ENCODE results near the gene RAD51B. TPM values are rescaled to one million over a fixed set of nuclear protein-coding genes. Genes with fewer than 3 reads are reported as not detected.
A peak's percentile ranks its signal among the peaks of the same experiment; 100 is the strongest.
"Not testable (repeated sequence)": the region's sequence is repeated elsewhere in the genome, so short reads cannot be mapped to it uniquely, and the experiment has no call there.

The RAD51B gene
- polyA plus RNA-seq, 3 donors = 3.6 to 11.6 (median 9.4) TPM

DNA sequence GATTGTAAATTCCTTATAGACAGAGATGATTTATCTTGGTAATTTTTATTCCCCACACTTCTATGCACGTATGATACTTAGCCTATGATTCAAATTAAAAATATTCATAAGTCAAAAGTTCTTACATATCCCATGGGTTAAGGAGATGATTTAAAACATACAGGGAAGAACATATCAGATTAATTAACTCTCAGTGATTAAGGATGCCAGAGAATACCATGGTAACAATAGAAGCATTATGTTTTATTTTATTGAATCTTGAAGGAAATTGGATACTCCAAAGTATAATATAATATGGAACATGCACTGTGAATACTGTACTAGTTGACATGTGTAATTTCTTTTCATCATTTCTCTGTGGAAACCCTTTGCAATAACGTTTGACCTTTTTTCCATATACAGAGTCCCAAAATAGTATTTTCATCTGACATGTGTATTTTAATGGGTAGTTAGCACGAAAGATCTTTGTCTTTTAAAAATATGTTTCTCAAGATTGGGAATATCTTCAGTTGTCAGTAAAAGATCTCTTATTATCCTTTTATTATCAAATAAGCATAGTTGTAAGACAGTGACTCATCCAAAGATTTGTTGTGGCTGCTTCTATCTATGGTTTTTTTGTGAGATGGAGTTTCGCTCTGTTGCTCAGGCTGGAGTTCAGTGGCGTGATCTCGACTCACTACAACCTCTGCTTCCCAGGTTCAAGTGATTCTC lies 166.7 kb downstream of the RAD51B start:
- Histone ChIP-seq H3K9ac (ENCODE audit: insufficient read depth, low read length, poor library complexity, severe bottlenecking) (no peak overlapping the region), H3K4me3 (replicated peaks in 1 of 3; ENCODE audit: low read depth in 2 of 3, low read length in 3 of 3) (no peak overlapping the region), H3K4me1 (ENCODE audit: control insufficient read depth in 1 of 2, insufficient read depth in 2 of 2, low read length in 2 of 2) (no peaks in the 10 kb centered on the region), H2AFZ (ENCODE audit: insufficient read depth, low read depth, low read length, poor library complexity, severe bottlenecking) (no peak overlapping the region), H3K27me3 (ENCODE audit: control insufficient read depth in 2 of 2, insufficient read depth in 2 of 2, low read length in 2 of 2) (no peaks in the 10 kb centered on the region), H3K36me3 (replicated peaks in 1 of 2; ENCODE audit: control insufficient read depth in 1 of 2, insufficient read depth in 2 of 2, low read length in 2 of 2) (no peaks in the 10 kb centered on the region), H3K9me3 (replicated peaks in 1 of 2; ENCODE audit: control insufficient read depth in 1 of 2, insufficient read depth in 1 of 2, low read length in 2 of 2) (no peaks in the 10 kb centered on the region), H3K4me2 (replicated peaks; ENCODE audit: extremely low read depth, low read length, poor library complexity, severe bottlenecking) (no peak overlapping the region), H3K79me2 (ENCODE audit: insufficient read depth, low read length) (no peaks in the 10 kb centered on the region), H4K20me1 (ENCODE audit: insufficient read depth, low read length) (no peaks in the 10 kb centered on the region), H3K27ac (ENCODE audit: low read depth in 1 of 2, low read length in 2 of 2) (no peak overlapping the region)
- DNase-seq = no peak
- Mint-ChIP-seq H3K27ac (no peak overlapping the region), H3K4me3 (no peak overlapping the region), H3K27me3 (ENCODE audit: low read depth in 3 of 3) (peaks cover 0 to 1% (median 0%) of the 10 kb centered on the region in 3 donors), H3K36me3 (no peaks in the 10 kb centered on the region), H3K4me1 (peaks cover 4% of the 10 kb centered on the region), H3K9me3 (peaks cover 0 to 9% (median 1%) of the 10 kb centered on the region in 7 donors)
- WGBS (ENCODE audit: insufficient coverage) = no CpG with 5 or more reads among the region's 6 CpGs
- TF ChIP-seq CTCF (IDR thresholded peaks at IDR 0.05) = no peak
- intact Hi-C loops (cut with micrococcal nuclease) = no loop called here

- no peak for DNase-seq
- no peak overlapping the region for H3K27ac ChIP-seq (ENCODE audit: low read depth in 1 of 2, low read length in 2 of 2)
- no peaks in the 10 kb centered on the region for H3K4me1 ChIP-seq (ENCODE audit: control insufficient read depth in 1 of 2, insufficient read depth in 2 of 2, low read length in 2 of 2)
- Mint-ChIP-seq H3K27me3 (ENCODE audit: low read depth in 3 of 3) (peaks cover 0 to 1% (median 0%) of the 10 kb centered on the region in 3 donors), H3K27ac (peak overlapping the region in 1 of 7 donors; percentile 46), H3K36me3 (no peaks in the 10 kb centered on the region), H3K4me3 (no peak overlapping the region), H3K9me3 (peaks cover 0 to 9% (median 1%) of the 10 kb centered on the region in 7 donors), H3K4me1 (peaks cover 4% of the 10 kb centered on the region)
- no CpG with 5 or more reads among the region's 5 CpGs for WGBS (ENCODE audit: insufficient coverage)
- H3K36me3 ChIP-seq (replicated peaks in 1 of 2; ENCODE audit: control insufficient read depth in 1 of 2, insufficient read depth in 2 of 2, low read length in 2 of 2) = no peaks in the 10 kb centered on the region
- no peaks in the 10 kb centered on the region for H4K20me1 ChIP-seq (ENCODE audit: insufficient read depth, low read length)
- H3K9me3 ChIP-seq (replicated peaks in 1 of 2; ENCODE audit: control insufficient read depth in 1 of 2, insufficient read depth in 1 of 2, low read length in 2 of 2) = no peaks in the 10 kb centered on the region
- no peak overlapping the region for H3K9ac ChIP-seq (ENCODE audit: insufficient read depth, low read length, poor library complexity, severe bottlenecking)
- intact Hi-C loops (cut with micrococcal nuclease) = no loop called here
- H3K4me2 ChIP-seq (replicated peaks; ENCODE audit: extremely low read depth, low read length, poor library complexity, severe bottlenecking) = no peak overlapping the region
- TF ChIP-seq CTCF (IDR thresholded peaks at IDR 0.05) = no peak
- H3K4me3 ChIP-seq (replicated peaks in 1 of 3; ENCODE audit: low read depth in 2 of 3, low read length in 3 of 3) = no peak overlapping the region
- H3K27me3 ChIP-seq (ENCODE audit: control insufficient read depth in 2 of 2, insufficient read depth in 2 of 2, low read length in 2 of 2) = no peaks in the 10 kb centered on the region
- no peak overlapping the region for H2AFZ ChIP-seq (ENCODE audit: insufficient read depth, low read depth, low read length, poor library complexity, severe bottlenecking)
- H3K79me2 ChIP-seq (ENCODE audit: insufficient read depth, low read length) = no peaks in the 10 kb centered on the region
These were observed 168.0 kb downstream of the RAD51B start for GRCh38 chr14:67987606-67988005.

- H3K4me3 Mint-ChIP-seq; H3K27me3 Mint-ChIP-seq (ENCODE audit: low read depth in 3 of 3); H3K36me3 Mint-ChIP-seq; H3K27me3 ChIP-seq (ENCODE audit: control insufficient read depth in 2 of 2, insufficient read depth in 2 of 2, low read length in 2 of 2); H3K27ac ChIP-seq (ENCODE audit: low read depth in 1 of 2, low read length in 2 of 2); H3K79me2 ChIP-seq (ENCODE audit: insufficient read depth, low read length); H3K4me1 Mint-ChIP-seq; H3K4me1 ChIP-seq (ENCODE audit: control insufficient read depth in 1 of 2, insufficient read depth in 2 of 2, low read length in 2 of 2); H4K20me1 ChIP-seq (ENCODE audit: insufficient read depth, low read length); H3K4me3 ChIP-seq (replicated peaks in 1 of 3; ENCODE audit: low read depth in 2 of 3, low read length in 3 of 3); H3K9me3 ChIP-seq (replicated peaks in 1 of 2; ENCODE audit: control insufficient read depth in 1 of 2, insufficient read depth in 1 of 2, low read length in 2 of 2); H2AFZ ChIP-seq (ENCODE audit: insufficient read depth, low read depth, low read length, poor library complexity, severe bottlenecking); H3K36me3 ChIP-seq (replicated peaks in 1 of 2; ENCODE audit: control insufficient read depth in 1 of 2, insufficient read depth in 2 of 2, low read length in 2 of 2); H3K9ac ChIP-seq (ENCODE audit: insufficient read depth, low read length, poor library complexity, severe bottlenecking); H3K9me3 Mint-ChIP-seq; intact Hi-C loops (cut with micrococcal nuclease); H3K4me2 ChIP-seq (replicated peaks; ENCODE audit: extremely low read depth, low read length, poor library complexity, severe bottlenecking): not testable (repeated sequence)
- DNase-seq = peak; percentile 8 to 25 (median 16)
- peak overlapping the region in 1 of 7 donors; percentile 48 for H3K27ac Mint-ChIP-seq
- WGBS (ENCODE audit: insufficient coverage) = 96% methylated on average over 3 of the region's 7 CpGs
These were observed 168.6 kb downstream of the RAD51B start for GRCh38 chr14:67988210-67988609.
